Activated naive CD8-positive, alpha-beta T cell treated with anti-CD3 and anti-CD28 coated beads, Interleukin-2, amount 50 U/mL, for 16 hours (primary cell): Measurements from ENCODE around the gene ROBO1.

ENCODE experiments used
- DNase-seq: peaks from one replicate; pipeline ENCODE4 v3.0.0-alpha.2; 2020; ENCODE audit warnings: low read depth, low spot score

ROBO1 gene

DNA sequence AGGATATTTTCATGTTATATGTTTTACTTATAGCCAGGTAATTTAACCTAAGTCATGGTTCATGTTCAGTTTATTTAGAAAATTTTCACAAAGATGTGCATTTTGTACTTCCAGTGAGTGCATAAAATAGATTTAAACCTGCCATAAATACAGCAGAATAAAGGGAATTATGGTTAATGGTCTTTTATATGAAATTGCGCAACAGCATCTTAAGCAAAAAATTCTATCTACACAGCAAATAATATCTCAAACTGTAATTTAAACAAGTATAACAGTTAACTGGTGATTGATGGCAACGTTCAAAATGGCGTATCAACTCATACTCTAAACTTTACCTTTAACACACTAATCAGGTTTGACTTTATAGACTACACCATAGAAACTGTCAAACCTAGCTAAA, 97.6 kb downstream of the ROBO1 start:
- no peak for DNase-seq

DNA sequence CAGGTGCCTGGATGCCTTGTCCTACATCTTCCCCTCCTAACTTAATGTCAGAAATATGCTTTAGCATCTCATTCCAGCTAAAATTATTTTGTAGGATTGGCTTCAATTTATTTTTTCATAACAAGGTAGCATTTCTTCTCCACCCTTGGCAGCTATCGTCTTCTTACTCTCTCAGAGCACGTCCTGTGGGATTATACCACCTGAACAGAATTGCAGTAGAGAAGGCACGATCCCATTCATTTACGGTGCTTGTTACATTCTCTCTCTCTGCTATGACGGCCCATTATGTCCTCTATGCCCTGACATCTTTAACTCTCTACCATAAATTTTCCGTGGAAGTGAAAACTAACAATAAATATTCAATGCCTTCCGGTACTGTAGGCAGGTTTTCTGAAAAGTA, 103.3 kb downstream of the ROBO1 start:
- DNase-seq, result no peak

DNA sequence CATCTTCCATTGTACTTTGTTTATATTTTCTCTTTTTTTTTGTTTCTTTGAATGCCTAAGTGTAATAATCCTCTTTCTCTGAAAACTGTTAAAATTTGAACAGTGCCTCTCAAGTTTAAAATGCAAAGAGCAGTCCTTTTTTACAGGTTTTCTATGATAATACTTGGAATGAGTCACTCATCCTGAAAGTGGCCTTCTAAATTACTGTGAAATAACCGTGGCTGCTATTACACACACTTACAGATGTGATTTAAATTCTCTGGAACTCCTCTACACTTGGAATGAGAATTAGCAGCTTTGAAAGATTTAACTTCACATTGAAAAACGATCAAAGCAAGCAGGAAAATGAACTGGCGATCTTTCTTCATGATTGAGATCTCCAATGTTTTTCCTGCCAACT, 105.9 kb downstream of the ROBO1 start:
- DNase-seq, result no peak

DNA sequence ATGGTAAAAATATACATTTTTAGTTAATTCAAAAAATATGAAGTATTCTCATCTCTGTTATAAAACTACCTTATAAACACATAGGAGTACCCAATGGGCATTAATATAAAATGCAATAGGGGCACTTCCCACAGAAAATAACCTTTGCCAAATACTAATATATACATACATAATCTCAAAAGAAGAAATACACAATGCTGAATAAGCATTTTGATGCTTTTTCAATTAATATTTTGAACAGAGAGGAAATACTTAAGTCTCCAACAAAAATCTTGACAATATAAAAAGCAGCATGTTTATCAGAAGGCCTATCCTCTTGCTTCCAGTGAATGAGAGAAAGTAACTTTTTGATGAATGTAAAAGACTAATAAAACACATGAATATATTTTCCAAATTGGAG, 110.7 kb downstream of the ROBO1 start:
- no peak for DNase-seq

DNA sequence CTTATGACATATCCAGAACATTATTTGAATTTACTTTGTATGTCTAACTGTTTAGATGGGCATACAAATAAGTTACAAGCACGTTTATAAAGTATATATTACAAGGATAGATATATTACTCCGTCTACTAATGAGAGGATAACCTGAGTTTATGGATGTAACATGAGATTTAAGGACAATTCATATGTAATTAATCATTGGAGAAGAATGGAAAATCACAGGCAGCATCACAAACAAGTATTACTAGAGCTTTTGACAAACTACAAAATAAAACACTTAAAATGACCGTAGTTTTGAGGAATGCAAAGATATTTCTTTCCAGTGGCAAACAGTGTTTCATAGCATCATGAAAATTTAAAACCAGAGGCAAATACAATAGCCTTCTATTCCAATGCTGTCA, 113.8 kb downstream of the ROBO1 start:
- DNase-seq, result no peak

DNA sequence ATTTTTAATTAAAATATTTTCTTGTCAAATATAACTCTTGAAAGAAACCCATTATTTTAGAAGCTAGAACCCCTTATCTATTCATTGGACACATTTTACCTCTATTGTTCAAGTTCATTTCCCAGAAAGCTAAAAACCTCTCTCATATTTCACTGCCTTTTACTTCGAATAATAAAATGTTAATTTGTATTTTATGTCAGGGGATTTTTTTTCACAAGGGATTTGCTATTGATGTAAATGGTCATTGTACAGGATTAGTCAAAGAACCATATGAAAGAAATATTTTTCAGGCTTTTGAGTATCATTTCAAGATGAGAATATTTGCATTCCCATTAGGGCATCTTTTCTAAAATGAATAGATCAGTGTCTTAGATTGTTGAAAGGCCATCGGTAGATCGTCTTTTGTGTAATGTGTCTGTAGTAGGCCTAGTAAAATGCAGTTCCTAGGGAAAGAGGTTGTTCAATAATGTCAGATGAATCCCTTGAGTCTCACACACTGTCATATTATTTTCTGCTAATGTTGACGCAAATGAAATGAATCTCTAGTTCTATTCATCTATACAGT, 114.5 kb downstream of the ROBO1 start:
- DNase-seq, result no peak

DNA sequence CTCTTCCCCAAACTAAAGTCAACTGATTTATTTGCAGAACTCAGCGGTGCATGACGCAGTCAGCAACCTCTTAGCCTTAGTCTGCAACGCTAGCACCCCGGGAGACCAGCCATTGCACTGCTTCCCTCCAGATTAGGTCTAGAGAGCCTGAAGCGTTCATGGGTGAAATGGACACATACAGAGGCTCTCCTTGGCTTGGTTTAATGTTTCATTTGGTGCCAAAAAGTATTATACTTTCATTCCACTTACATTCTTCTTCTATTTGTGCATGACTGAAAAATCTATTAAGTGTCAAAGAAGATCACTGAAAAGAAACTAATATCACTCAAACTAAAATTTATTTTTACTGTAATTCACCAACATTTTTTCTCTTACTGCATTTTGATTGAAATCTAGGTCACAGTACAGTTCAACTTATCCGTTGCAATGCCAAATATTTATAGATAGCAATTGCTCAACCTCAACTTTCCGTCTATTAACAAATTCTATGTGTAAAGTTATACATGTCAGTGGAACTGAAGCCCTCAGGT, 116.2 kb downstream of the ROBO1 start:
- DNase-seq, result no peak

DNA sequence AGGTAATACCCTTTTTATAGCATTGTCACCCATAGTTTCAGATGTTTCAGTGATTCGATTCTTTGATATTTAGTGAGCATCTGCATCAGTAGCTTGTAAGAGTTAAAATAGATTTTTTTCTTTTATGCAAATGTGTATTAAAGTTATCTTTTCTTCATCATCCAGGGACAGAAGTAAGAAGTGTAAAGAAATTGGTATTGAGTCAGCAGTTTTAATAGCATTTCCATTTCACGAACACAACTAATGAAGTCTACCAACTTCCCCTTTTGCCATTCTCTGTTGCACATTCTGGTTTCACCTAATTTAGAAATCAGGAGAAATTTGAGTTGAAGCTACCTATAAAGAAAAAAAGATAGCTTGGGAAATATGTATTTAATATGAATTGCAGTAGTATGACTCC, 127.9 kb downstream of the ROBO1 start:
- DNase-seq, result no peak

DNA sequence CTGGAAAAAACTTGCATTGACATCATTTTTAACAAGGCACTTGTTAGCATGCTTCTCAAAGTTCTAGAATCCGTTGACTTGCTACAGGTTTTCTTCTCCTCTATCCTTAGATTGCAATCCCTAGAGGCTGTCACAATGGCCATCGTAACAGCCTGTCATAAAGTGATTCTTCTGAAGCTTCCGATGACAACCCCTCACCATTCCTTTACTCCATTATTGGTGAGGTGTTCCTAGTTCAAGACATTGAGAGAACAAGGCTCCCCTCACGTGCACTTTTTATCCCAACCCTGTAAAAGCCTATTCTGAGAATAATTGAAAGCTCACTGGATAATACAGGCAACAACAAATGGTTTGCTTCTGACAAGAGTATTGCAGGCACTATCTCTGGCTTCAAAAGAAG, 131.4 kb downstream of the ROBO1 start:
- DNase-seq, result no peak

DNA sequence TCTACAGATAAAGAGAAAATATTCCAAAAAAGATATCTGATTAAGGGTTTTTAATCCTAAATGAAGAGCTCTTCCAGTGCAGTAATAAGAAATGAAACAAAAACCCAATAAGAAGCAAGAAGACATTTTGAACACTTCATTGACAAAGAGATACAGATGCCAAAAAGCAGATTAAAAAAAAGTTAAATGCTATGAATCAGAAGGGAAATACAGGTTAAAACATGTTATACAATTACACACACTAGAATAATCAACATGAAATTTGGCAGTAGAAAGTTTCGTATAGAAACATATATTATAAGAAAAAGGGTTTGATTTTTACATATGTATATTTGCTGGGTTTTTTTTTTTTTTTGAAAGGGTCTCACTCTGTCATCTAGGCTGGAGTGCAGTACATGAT, 135.0 kb downstream of the ROBO1 start:
- no peak for DNase-seq

DNA sequence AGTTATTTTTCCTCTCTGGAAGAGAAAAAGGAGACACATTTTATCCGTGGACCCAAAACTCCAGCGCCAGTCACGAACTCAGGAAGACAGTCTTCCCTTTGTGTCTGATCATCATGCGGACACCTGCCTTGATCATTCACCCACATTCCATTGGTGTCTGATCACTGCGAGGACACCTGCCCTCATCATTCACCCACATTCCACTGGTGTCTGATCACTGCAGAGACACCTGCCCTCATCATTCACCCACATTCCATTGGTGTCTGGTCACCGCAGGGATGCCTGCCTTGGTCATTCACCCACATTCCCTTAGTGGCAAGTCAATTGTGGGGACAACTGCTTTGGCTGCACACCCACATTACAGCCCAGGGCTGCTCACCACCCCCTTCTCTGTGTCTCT, 148.9 kb downstream of the ROBO1 start:
- no peak for DNase-seq

DNA sequence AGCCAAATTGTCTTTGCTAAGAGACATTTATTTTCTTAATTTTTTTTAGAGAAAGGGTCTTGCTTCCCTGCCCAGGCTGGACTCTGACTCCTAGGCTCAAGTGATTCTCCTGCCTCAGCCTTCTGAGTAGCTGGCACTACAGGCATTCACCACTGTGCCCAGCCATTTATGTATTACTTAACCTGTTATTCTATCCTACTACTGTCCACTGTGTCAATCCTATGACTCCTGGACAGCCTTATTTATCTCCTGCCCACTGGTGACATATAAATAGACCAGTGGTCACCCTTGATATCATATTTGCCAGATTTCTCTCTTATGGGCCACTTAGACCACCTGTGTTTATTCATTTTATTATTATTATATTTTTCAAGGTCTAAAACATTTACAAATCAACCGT, 161.4 kb downstream of the ROBO1 start:
- DNase-seq, result no peak

DNA sequence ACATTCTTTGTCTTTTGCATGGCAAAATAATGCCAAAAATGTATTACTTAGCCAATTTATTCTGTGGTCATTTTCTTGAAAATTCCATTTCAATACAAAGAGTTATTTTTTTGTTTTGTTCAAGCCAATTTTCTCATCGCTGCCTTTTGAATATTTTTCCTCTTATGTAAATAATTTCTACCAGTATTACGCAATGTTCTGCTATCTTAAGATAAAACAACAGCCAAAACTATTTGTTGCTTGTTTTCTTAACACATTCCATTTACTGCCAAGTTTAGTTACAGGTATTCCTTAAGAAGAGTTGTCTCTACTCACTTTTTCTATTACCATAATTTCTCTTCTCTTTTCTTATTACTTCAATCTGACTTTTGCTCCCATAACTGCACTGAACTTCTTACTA, 163.1 kb downstream of the ROBO1 start:
- no peak for DNase-seq

DNA sequence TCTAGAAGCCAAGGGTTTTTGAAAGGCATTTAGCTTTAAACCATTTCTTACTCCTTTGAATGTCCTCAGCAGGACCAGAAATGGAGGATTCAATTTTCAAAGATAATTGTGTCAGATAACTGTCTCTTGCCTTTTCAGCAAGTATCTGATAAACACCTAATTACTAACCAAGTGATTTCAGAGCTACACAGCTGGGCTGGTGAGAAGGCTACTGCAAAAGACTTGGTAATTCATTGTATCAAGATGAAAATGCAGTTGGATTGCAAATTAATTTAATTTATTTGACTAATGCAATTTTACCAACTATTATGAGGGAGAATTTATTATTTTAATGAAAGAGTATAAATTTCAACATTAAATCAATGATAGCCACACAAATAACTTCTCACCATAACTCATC, 165.4 kb downstream of the ROBO1 start:
- DNase-seq, result no peak

DNA sequence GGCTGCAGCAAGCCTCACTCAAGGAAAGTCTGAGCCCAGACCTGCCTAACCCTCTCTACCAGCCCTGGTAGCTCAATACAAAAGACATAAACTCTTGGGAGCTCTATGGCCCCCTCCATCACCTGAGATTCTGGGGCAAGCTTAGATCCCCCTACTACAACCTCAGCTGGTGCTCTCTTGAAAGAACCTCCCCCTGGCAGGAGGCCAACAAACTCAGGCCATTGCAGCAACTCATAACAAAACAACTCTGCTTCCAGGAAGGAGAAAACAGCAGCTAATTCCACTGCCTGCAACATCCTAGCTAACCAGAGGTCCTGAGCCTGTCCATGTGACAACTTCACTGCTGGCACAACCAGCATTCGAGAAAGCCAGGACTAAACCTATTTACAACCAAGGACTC, 169.2 kb downstream of the ROBO1 start:
- DNase-seq, result no peak

DNA sequence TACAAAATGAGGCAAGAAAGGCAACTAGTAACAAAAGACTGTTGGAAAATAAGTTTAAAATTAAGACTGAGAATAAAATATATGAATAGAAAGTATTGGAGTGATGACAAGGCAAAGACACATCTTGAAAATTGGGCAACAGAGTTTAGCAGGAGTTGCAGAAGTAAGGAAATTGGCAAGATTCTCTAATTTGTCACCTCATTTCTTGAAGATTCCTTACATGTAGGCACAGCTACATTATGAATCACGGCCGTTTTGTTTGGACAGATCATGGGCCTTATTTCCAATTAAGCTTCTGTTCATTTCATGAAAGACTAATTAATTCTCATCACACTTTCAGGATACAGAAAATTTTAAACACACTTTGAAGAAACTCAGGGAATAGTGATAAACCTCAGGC, 170.1 kb downstream of the ROBO1 start:
- DNase-seq, result no peak

DNA sequence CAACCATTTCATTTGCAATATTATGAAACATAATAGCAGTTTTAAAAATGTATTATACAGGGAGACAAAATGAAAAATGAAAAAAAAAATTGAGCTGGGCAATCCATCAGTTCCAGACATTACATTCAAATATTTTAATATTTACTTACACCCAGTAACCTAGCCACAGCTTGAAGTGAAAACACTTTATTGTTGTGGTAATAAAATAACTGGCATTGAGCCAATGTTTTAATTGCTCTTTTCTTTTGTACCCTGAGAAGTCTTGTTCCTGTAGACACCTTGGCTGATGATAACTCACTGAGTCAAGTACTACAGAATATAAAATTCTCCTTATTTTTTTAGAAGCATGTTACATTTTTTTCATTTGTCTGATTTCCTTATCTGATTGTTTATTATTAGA, 180.6 kb downstream of the ROBO1 start:
- DNase-seq, result no peak

DNA sequence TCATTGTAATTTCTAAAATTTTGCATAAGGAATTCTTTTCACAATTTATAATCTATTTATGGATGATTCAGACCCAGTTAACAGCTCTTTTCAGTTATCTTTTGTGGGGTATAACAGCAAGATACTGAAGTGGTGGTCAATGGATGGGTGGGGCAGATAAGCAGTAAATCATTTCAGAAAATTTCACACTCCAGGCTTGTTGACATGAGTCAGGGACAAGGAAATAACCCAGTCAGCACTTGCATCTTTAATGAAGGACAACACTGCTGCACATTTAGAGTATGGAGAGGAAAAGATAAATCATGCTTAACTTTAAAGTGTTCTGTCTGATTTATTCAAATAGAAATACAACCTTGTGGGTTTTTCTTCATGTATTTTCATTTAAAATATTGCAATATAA, 181.6 kb downstream of the ROBO1 start:
- no peak for DNase-seq

DNA sequence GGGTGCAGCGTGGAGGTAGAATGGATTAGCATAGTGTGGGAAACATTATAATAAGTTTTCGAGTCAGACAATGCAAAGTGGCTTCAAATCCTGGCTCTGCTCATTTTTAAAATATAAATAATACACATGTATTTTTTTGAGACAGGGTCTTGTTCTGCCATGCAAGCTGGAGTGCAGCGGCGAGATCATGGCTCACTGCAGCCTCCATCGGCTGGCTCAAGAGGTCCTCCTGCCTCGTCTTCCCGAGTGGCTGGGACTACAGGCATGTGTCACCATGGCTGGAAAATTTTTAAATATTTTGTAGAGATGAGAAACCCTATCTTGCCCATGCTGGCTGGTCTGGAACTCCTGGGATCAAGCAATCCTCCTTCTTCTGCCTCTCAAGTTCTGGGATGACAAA, 194.9 kb downstream of the ROBO1 start:
- DNase-seq, result no peak

DNA sequence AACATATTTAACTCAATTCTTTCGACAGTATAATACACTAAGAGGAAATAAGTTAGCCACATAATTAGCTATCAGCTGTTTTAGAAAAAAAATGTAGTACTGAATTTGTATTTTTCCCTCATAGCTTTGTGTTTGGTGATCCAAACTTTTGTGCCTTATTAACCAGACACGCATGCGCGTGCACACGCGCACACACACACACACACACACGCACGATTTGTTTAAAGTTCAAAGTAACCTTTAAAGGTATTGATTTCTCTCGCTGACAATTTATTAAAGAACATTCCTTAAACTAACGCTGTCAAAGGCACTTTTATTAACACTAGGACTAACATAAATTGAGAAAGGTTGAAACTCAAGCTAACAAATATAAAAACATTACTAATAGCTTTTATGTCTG, 198.9 kb downstream of the ROBO1 start:
- DNase-seq, result no peak

DNA sequence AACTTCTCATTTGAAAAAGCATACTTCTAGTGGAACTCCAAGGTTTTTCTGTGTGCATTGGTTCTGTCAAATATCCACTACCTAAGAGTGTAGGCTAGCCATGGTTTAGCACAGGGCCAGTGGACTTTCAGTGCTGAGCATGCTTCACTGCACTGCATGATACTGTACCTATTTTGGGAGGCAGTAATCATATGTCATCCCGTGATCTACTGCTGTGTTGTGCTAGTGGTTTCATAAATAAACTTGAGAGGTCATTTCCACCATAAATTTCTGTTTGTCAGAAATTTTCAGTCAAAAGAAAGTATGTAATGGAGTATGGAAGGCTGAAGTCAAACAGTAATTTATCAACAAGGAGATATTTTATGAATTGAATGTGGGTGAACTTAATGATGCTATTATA, 203.6 kb downstream of the ROBO1 start:
- no peak for DNase-seq

DNA sequence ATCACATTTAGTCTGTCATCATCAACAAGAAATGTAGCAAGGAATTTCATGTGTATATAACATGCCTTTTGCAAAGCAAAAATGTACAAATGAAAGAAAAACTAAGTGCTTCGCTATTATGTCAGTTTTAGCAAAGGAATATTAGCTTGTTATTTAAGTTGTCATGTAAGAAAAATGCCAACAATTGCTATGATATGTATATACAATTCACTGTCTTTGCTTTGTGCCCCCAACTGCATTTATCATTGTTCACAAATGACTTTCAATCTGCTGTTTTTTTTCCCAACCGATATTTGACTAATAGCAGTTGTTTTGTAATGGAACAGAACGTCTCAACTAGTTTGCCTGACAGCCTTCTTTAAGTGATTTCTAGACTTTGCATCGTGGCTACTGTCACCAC, 207.1 kb downstream of the ROBO1 start:
- DNase-seq, result no peak

DNA sequence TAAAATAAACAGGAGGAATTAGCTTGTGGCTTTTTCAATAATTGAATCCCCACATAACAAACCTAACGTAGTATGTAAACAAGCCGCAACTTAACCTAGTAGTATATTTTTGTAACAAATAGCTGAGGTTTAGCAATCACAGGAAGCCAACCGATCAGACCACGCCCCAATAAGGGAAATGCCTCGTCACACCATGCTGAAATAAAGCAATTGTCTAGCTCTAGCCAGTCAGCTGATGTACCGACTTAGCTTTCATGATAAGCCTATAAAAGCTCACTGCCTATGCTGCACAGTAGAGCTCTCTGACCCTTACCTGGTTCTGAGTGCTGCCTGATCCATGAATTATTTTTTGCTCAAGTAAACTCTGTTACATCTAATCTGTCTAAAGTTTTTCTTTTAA, 208.9 kb downstream of the ROBO1 start:
- DNase-seq, result no peak

DNA sequence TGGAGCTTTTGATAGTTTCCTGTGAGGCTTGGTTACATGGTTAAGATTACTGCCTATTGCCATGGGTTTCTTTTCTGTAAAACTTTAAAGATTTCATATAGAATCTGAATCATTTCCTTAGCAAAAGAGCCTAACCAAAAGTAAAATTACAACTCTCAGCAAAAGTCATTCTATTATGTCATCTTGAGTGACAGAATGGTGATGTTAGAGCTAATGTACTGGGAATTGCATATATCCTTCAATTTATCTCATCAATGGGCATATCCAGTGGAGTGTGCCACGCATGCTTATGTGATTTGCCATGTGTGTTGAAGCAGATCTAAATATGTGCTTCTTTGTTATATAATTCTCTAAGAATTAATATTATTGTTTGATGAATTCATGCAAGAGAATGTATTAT, 212.1 kb downstream of the ROBO1 start:
- no peak for DNase-seq
